H9 (cell line): ENCODE measurements around the gene IGSF9B. TPM values are rescaled to one million over a fixed set of nuclear protein-coding genes. Genes with fewer than 3 reads are reported as not detected.

ENCODE experiments used
- DNase-seq: peaks from one replicate; pipeline ENCODE4 v3.0.0-alpha.2; 2017
- H2AFZ ChIP-seq: one replicate; pipeline ENCODE4 v1.6.1; 2013; ENCODE audit warnings: mild to moderate bottlenecking, low read length, control low read depth, moderate library complexity
- H2AK5ac ChIP-seq: 2 replicates; pipeline ENCODE4 v1.6.1; 2013; ENCODE audit warnings: low read length, control low read depth, mixed read lengths; ENCODE audit not compliant: insufficient read length
- H2BK120ac ChIP-seq: one replicate; pipeline ENCODE4 v1.6.1; 2013; ENCODE audit warnings: low read depth, mild to moderate bottlenecking, low read length, control low read depth, inconsistent platforms; ENCODE audit not compliant: poor library complexity, severe bottlenecking
- H2BK12ac ChIP-seq: 2 replicates; pipeline ENCODE4 v1.6.1; 2013; ENCODE audit warnings: low read length, control low read depth, mixed read lengths, low read depth; ENCODE audit not compliant: insufficient read length
- H2BK15ac ChIP-seq: 2 replicates; pipeline ENCODE4 v1.6.1; 2013; ENCODE audit warnings: low read depth, low read length, control low read depth
- H2BK20ac ChIP-seq: one replicate; pipeline ENCODE4 v1.6.1; 2013; ENCODE audit warnings: low read depth, mild to moderate bottlenecking, low read length, control low read depth, inconsistent platforms; ENCODE audit not compliant: poor library complexity, severe bottlenecking
- H2BK5ac ChIP-seq: 2 replicates; pipeline ENCODE4 v1.6.1; 2013; ENCODE audit warnings: low read length, control low read depth, mixed read lengths; ENCODE audit not compliant: insufficient read length
- H3K14ac ChIP-seq: 2 replicates; pipeline ENCODE4 v1.6.1; 2013; ENCODE audit warnings: low read length, control low read depth; ENCODE audit not compliant: insufficient read depth
- H3K18ac ChIP-seq: 2 replicates; pipeline ENCODE4 v1.6.1; 2013; ENCODE audit warnings: low read depth, mild to moderate bottlenecking, mixed read lengths, low read length, control low read depth; ENCODE audit not compliant: insufficient read length
- H3K23ac ChIP-seq: 2 replicates; pipeline ENCODE4 v1.6.1; 2013; ENCODE audit warnings: low read length, control low read depth, mixed read lengths, low read depth; ENCODE audit not compliant: insufficient read length
- H3K23me2 ChIP-seq: 2 replicates; pipeline ENCODE4 v1.6.1; 2013; ENCODE audit warnings: low read depth, mild to moderate bottlenecking, mixed read lengths, low read length, control low read depth; ENCODE audit not compliant: insufficient read length, poor library complexity, severe bottlenecking
- H3K27ac ChIP-seq: 2 replicates; pipeline ENCODE4 v1.5.1; 2013; ENCODE audit warnings: low read length, control low read depth, mixed read lengths, low read depth; ENCODE audit not compliant: insufficient read length
- H3K27me3 ChIP-seq: 2 replicates; pipeline ENCODE4 v1.6.1; 2013; ENCODE audit warnings: low read length, control low read depth, inconsistent platforms; ENCODE audit not compliant: insufficient read depth
- H3K4ac ChIP-seq: 2 replicates; pipeline ENCODE4 v1.6.1; 2013; ENCODE audit warnings: low read depth, mild to moderate bottlenecking, control low read depth, inconsistent platforms, low read length, moderate library complexity
- H3K4me1 ChIP-seq: 2 replicates; pipeline ENCODE4 v1.6.1; 2013; ENCODE audit warnings: low read length, control low read depth, inconsistent platforms; ENCODE audit not compliant: insufficient read depth
- H3K4me2 ChIP-seq: 2 replicates; pipeline ENCODE4 v1.6.1; 2013; ENCODE audit warnings: low read length, control low read depth, mixed read lengths; ENCODE audit not compliant: insufficient read length, insufficient read depth
- H3K56ac ChIP-seq: 2 replicates; pipeline ENCODE4 v1.6.1; 2013; ENCODE audit warnings: low read depth, mild to moderate bottlenecking, mixed read lengths, low read length, control low read depth; ENCODE audit not compliant: insufficient read length
- H3K79me1 ChIP-seq: 2 replicates; pipeline ENCODE4 v1.6.1; 2013; ENCODE audit warnings: low read depth, mild to moderate bottlenecking, moderate library complexity, low read length, control low read depth, inconsistent platforms; ENCODE audit not compliant: insufficient read depth, poor library complexity, severe bottlenecking
- H3K79me2 ChIP-seq: 2 replicates; pipeline ENCODE4 v1.6.1; 2013; ENCODE audit warnings: low read length, control low read depth, inconsistent platforms; ENCODE audit not compliant: insufficient read depth
- H3K9ac ChIP-seq: 2 replicates; pipeline ENCODE4 v1.6.1; 2013; ENCODE audit warnings: low read length, control low read depth, mixed read lengths; ENCODE audit not compliant: insufficient read length; ENCODE audit errors: extremely low read depth
- H3K9me3 ChIP-seq: one replicate; pipeline ENCODE4 v1.6.1; 2013; ENCODE audit warnings: low read depth, low read length, inconsistent platforms; ENCODE audit not compliant: control insufficient read depth
- H3T11ph ChIP-seq: one replicate; pipeline ENCODE4 v1.6.1; 2013; ENCODE audit warnings: mild to moderate bottlenecking, low read length, control low read depth, inconsistent platforms
- H4K20me1 ChIP-seq: one replicate; pipeline ENCODE4 v1.6.1; 2013; ENCODE audit not compliant: control insufficient read depth, insufficient read length, insufficient read depth
- H4K5ac ChIP-seq: 2 replicates; pipeline ENCODE4 v1.6.1; 2013; ENCODE audit warnings: low read depth, mild to moderate bottlenecking, mixed read lengths, low read length, control low read depth; ENCODE audit not compliant: insufficient read length
- H4K8ac ChIP-seq: replicated peaks from 2 replicates; pipeline ENCODE4 v1.6.1; 2013; ENCODE audit warnings: low read length, control low read depth, mixed read lengths, low read depth; ENCODE audit not compliant: insufficient read length
- H4K91ac ChIP-seq: 2 replicates; pipeline ENCODE4 v1.6.1; 2013; ENCODE audit warnings: low read depth, mild to moderate bottlenecking, moderate library complexity, mixed read lengths, low read length, control low read depth; ENCODE audit not compliant: insufficient read length
- H3K27ac Mint-ChIP-seq, 3 experiments: 2 replicates in 2 of 3; 3 replicates in 1 of 3; pipeline ENCODE4 v1.8.0; 2020 to 2021; ENCODE audit warnings: mixed read lengths in 3 of 3, mild to moderate bottlenecking in 1 of 3, moderate library complexity in 1 of 3
- H3K27me3 Mint-ChIP-seq: 2 replicates; pipeline ENCODE4 v1.8.0; 2021; ENCODE audit warnings: low read depth, mild to moderate bottlenecking, moderate library complexity, mixed read lengths
- H3K36me3 Mint-ChIP-seq, 3 experiments: 2 replicates in 2 of 3; 3 replicates in 1 of 3; pipeline ENCODE4 v1.8.0; 2020 to 2021; ENCODE audit warnings: low read depth in 3 of 3, mixed read lengths in 3 of 3; ENCODE audit not compliant: insufficient read depth in 1 of 3
- H3K4me1 Mint-ChIP-seq, 2 experiments: 2 replicates each; pipeline ENCODE4 v1.8.0; 2020; ENCODE audit warnings: mixed read lengths in 2 of 2
- H3K4me3 Mint-ChIP-seq, 2 experiments: 2 replicates in 1 of 2; 3 replicates in 1 of 2; pipeline ENCODE4 v1.8.0; 2020 to 2021; ENCODE audit warnings: mild to moderate bottlenecking in 2 of 2, mixed read lengths in 2 of 2, moderate library complexity in 1 of 2
- H3K9me3 Mint-ChIP-seq, 2 experiments: 2 replicates in 1 of 2; 3 replicates in 1 of 2; pipeline ENCODE4 v1.8.0; 2020; ENCODE audit warnings: mild to moderate bottlenecking in 2 of 2, mixed read lengths in 2 of 2, moderate library complexity in 1 of 2
- CTCF ChIP-seq: fragments of 200-600 bp; sonication (generic); conservative IDR thresholded peaks from 3 replicates; pipeline ENCODE4 v1.8.0; 2021; ENCODE audit warnings: antibody characterized with exemption, mild to moderate bottlenecking
- WGBS: extraction: QIAGEN DNeasy Blood & Tissue Kit; methylation state at CpG from one replicate; pipeline ENCODE4 v1.1.7; 2013; ENCODE audit warnings: missing lambda C conversion rate, low lambda C conversion rate, mixed read lengths; ENCODE audit not compliant: insufficient read length; ENCODE audit errors: extremely low coverage; 5-methylcytosine and 5-hydroxymethylcytosine counted together
- total RNA-seq: library from RNA; stranded (reverse); gene quantifications from 2 replicates; pipeline ENCODE4 v1.2.1, GENCODE V29; 2021

Gene IGSF9B
- total RNA-seq, 1 experiment from 2014 or later, result 25.7 TPM

DNA sequence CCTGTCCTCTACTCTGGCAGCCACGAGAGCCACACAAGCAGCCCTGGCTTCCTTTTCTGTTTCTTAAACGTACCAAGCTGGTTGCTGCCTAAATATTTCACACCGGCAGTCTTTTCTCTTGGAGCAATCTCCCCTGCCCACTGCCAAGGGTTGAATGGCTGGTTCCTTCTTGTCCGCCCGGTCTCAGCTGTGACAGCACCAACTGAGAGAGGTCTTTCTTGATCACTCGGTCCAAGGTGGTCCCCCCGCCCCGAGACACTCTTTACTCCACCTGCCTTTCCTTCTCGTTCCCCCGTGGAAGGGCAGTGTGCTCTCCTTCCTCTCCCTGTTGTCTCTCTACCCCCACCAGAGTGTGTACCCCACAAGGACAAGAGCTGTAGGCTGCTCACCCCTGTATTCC lies 33.7 kb upstream of the IGSF9B start:
- H3T11ph ChIP-seq, result no peak overlapping the region
- DNase-seq, result no peak
- H4K8ac ChIP-seq, result no peak overlapping the region
- TF ChIP-seq CTCF, result no peak
- WGBS, result no CpG with 5 or more reads among the region's 10 CpGs
- H3K4me3 Mint-ChIP-seq, result no peak overlapping the region
- H3K9ac ChIP-seq, result no peak overlapping the region
- H3K79me2 ChIP-seq, result no peaks in the 10 kb centered on the region
- H2BK12ac ChIP-seq, result no peak overlapping the region
- H3K56ac ChIP-seq, result no peak overlapping the region
- no peaks in the 10 kb centered on the region for H3K36me3 Mint-ChIP-seq
- H3K27me3 ChIP-seq, result no peaks in the 10 kb centered on the region
- no peak overlapping the region for H3K27ac Mint-ChIP-seq
- no peaks in the 10 kb centered on the region for H3K79me1 ChIP-seq
- H2AFZ ChIP-seq, result no peak overlapping the region
- H3K9me3 Mint-ChIP-seq, result no peaks in the 10 kb centered on the region
- H3K18ac ChIP-seq, result no peak overlapping the region
- H2AK5ac ChIP-seq, result no peak overlapping the region
- no peak overlapping the region for H3K27ac ChIP-seq
- no peak overlapping the region for H4K5ac ChIP-seq
- H3K4me2 ChIP-seq, result no peak overlapping the region
- no peak overlapping the region for H3K14ac ChIP-seq
- no peaks in the 10 kb centered on the region for H3K4me1 ChIP-seq
- H2BK20ac ChIP-seq, result no peak overlapping the region
- H2BK5ac ChIP-seq, result no peak overlapping the region
- H3K23me2 ChIP-seq, result no peaks in the 10 kb centered on the region
- H3K4me1 Mint-ChIP-seq, result peaks cover 5 to 17% of the 10 kb centered on the region in 2 experiments; a peak in 3 of 4 replicates
- H3K23ac ChIP-seq, result no peak overlapping the region
- H4K91ac ChIP-seq, result no peak overlapping the region
- H2BK15ac ChIP-seq, result no peak overlapping the region
- no peak overlapping the region for H2BK120ac ChIP-seq
- no peaks in the 10 kb centered on the region for H4K20me1 ChIP-seq
- no peaks in the 10 kb centered on the region for H3K9me3 ChIP-seq
- H3K27me3 Mint-ChIP-seq, result peaks cover 7% of the 10 kb centered on the region
- H3K4ac ChIP-seq, result no peak overlapping the region
